HG03039 (cell line): ENCODE results near the gene SELENBP1.
A peak's percentile ranks its signal among the peaks of the same experiment; 100 is the strongest.
"Not testable (repeated sequence)": the region's sequence is repeated elsewhere in the genome, so short reads cannot be mapped to it uniquely, and the experiment has no call there.

Experiments used
- ATAC-seq: cut with Tn5 transposase; IDR thresholded peaks from one replicate; pipeline ENCODE4 v1.9.1; 2021; ENCODE audit warnings: mild to moderate bottlenecking, moderate library complexity; ENCODE audit not compliant: unreplicated experiment

The SELENBP1 gene

DNA sequence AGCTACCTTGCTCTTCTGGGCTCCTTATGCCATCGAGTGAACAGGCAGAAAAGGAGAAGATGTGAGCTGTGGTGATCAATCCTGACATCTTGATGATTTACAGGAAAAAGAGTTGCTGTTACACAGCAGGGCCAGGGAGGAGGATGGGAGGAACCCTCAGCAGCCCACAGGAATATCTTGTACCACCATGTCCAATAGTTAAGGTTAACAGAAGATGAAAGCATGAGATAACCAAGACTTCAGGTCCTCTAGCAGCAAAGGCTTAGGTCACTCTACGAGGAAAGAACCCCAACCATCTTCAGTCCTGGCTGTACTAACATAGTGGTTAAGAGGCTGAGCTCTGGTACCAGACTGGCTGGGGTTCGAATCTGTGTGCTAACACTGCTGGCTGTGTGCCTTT is 12.1 kb upstream of the SELENBP1 start:
- no peak for ATAC-seq

- no peak for ATAC-seq
Measured at GRCh38 chr1:151377150-151377884, 4.8 kb upstream of the SELENBP1 start.

GRCh38 chr1:151373196-151373595 is 691 bp upstream of the SELENBP1 start:
- ATAC-seq, result no peak

GRCh38 chr1:151371370-151372057 is 991 bp downstream of the SELENBP1 start:
- no peak for ATAC-seq

- no peak for ATAC-seq
Measured at GRCh38 chr1:151370211-151370911, 2.1 kb downstream of the SELENBP1 start.

- no peak for ATAC-seq
Measured at GRCh38 chr1:151369621-151370048, 2.9 kb downstream of the SELENBP1 start.

DNA sequence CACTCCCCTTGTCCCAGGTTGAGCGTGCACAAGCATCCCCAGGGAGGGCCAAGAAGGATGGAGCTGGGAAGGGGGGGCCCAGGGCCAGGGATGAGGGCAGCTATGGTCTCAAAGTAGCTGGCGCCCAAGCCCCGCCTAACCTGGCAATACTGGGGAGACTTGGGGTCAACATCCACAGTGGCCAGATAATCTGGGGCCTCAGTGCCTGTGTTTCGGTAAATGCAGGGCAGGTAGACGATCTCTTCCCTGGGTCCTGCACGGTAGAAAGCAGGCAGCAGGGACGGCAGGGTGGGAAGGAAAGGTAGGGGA is 3.2 kb downstream of the SELENBP1 start:
- no peak for ATAC-seq

DNA sequence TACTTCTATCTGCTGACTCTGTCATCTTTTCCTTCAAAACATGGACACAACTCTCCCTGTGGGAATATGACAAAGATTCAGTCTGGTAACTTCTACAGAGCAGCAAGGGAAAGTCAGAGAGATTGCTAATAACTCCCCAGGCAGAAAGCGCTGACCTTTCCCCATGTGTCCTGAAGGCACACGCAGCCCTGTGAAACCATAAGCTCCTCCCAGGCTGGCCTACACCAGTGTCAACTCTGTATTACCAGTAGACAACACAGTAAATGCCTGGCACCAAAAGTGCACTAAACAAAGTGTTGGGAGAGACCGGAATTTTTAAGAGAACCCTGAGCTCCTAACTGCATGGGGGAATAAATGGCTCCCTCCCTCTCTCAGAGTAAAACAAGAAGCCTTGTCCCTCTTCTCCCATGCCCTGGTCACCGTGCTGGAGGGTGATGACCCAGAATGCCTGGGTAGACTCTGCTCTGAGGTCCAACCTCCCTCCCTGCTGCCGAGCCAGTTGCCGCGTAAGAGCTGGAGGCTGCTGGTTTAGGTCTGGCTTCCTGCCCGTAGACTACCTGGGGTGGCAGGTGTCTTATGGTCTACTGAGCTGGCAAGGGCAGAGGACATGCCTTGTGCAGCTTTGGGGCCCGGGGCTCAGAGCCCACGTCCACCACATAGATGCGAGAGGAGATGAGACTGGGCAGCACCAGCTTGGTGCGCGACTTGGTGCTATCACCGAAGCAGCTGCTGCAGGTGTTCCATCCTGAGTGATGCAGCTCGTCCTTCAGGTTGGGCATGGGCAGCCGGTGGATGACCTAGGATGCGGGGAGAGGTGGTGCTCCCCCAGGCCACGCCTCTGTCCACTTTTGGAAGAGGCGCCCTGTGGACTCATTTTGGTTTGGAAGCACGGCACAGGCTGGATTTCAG is 3.9 kb downstream of the SELENBP1 start:
- ATAC-seq, result no peak

DNA sequence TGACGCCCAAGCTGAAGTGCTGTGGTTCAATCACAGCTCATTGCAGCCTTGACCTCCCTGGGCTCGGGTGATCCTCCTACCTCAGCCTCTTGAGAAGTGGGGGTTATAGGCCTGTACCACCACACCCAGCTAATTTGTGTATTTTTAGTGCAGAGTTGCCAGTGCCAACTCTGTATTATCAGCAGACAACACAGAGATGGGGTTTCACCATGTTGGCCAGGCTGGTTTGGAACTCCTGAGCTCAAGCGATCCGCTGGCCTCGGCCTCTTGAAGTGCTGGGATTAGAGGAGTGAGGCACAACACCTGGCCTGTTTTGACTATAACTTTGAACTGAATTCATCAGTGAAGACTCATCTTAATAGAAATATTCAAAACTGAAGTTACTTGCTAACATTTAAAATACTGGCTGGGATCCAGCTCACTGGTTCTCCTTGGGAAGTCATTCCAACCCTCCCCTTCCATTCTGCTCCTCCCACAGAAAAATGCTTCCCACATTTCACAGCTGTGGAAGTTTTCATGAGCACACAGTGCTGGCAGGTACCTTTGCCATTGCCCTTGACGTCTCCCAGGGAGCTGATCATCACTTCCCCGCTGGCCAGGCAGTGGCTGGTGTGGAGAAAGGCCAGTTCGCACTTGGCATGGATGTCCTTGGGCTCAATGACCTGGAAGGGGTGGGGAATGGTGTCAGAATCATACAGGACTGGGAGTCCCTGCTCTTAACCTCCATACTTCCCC is 4.7 kb downstream of the SELENBP1 start:
- no peak for ATAC-seq

GRCh38 chr1:151364996-151365395 is 7.5 kb downstream of the SELENBP1 start:
- ATAC-seq, result no peak

DNA sequence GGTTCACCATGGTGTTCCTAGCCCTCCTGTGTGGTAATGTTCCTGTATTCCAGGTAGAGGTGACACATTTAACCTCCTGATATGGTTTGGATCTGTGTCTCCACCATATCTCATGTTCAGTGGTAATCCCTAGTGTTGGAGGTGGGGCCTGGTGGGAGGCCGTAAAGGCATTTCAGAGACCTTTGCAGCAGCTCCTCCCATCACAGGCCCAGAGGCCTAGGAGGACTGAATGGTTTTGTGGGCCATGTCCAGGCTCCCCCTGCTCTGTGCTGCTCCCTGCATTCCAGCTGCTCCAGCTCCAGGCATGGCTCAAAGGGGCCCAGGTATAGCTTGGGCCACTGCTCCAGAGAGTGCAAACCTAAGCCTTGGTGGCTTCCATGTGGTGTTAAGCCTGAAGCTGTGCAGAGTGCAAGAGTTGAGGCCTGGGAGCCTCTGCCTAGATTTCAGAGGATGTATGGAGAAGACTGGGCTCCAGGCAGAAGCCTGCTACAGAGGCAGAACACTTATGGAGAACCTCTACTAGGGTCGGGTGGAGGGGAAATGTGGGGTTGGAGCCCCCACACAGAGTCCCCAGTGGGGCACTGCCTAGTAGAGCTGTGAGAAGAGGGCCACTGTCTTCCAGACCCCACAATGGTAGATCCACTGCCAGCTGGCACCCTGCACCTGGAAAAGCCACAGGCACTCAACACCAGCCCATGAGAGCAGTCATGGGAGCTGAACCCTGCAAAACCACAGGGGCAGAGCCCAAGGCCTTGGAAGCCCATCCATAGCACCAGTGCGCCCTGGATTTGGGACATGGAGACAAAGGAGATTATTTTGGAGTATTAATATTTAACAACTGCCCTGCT is 10.0 kb downstream of the SELENBP1 start:
- ATAC-seq, result no peak

- ATAC-seq, result no peak
Measured at GRCh38 chr1:151361883-151362282, 10.6 kb downstream of the SELENBP1 start.

GRCh38 chr1:151356696-151357095 is 15.8 kb downstream of the SELENBP1 start:
- no peak for ATAC-seq

- no peak for ATAC-seq
Measured at GRCh38 chr1:151352021-151352718, 20.3 kb downstream of the SELENBP1 start.

GRCh38 chr1:151350323-151350722 is 22.2 kb downstream of the SELENBP1 start:
- not testable (repeated sequence) for ATAC-seq

GRCh38 chr1:151347523-151348246 is 24.8 kb downstream of the SELENBP1 start:
- no peak for ATAC-seq

GRCh38 chr1:151346769-151347522 is 25.6 kb downstream of the SELENBP1 start, which contains the start of gene RFX5:
RFX5 (minus strand) TSS chr1:151347252; CDS start chr1:151346320, 932 bp downstream.
- peak; percentile 88 for ATAC-seq
